HepG2 (cell line): Measurements from ENCODE around the gene CDS1. TPM values are rescaled to one million over a fixed set of nuclear protein-coding genes. Genes with fewer than 3 reads are reported as not detected.

ENCODE experiments used
- ATAC-seq: fragments of 200-7000 bp; cut with Tn5 transposase; 3 replicates; pipeline ENCODE4 v1.9.1; 2020; ENCODE audit warnings: mild to moderate bottlenecking, moderate library complexity
- BruUV-seq: library from RNA; stranded (reverse); fragments of 400-500 nt; replicated peaks from 2 replicates; lab custom pipeline; 2021; lab: Mats Ljungman, UMichigan
- CTCF ChIA-PET: fragments of 300-600 bp; formaldehyde crosslinking; extraction: SDS; loops from one replicate; lab custom pipeline; 2021; ENCODE audit warnings: low total read pairs, inconsistent platforms, low intra/inter-chr PET ratio; lab: Yijun Ruan, JAX
- POLR2A ChIA-PET: fragments of 350-600 bp; sonication (Branson Sonifier 250); formaldehyde crosslinking; loops from one replicate; lab custom pipeline; 2020; ENCODE audit warnings: antibody characterized with exemption, inconsistent platforms; lab: Yijun Ruan, JAX
- DNase-seq: peaks from one replicate; pipeline ENCODE4 v3.0.0-alpha.2; 2015; ENCODE audit warnings: low spot score
- FAIRE-seq: peaks from 3 replicates; lab custom pipeline; 2011; peaks lifted over from hg19 to GRCh38; lab: Jason Lieb, UNC
- H2AFZ ChIP-seq: one replicate; pipeline ENCODE4 v1.6.1; 2011; ENCODE audit warnings: low read length, inconsistent platforms
- H3K27ac ChIP-seq: fragments of 300-600 bp; 3 replicates; pipeline ENCODE4 v1.8.0; 2011; ENCODE audit warnings: mixed run types, mild to moderate bottlenecking, mixed read lengths, low read length, inconsistent platforms; ENCODE audit not compliant: insufficient read depth; ENCODE audit errors: extremely low read length
- H3K27me3 ChIP-seq, 2 experiments: fragments of 200-600 bp in 1 of 2; 2 replicates in 1 of 2; 3 replicates in 1 of 2; pipeline versions ENCODE4 v1.6.0 to v1.8.0; 2011; ENCODE audit warnings: low read length in 2 of 2, mild to moderate bottlenecking in 2 of 2, moderate library complexity in 2 of 2, inconsistent platforms in 1 of 2; ENCODE audit not compliant: insufficient read depth in 2 of 2, control insufficient read depth in 1 of 2
- H3K36me3 ChIP-seq, 2 experiments: fragments of 200-600 bp in 1 of 2; replicated peaks in 1 of 2; 2 replicates in 1 of 2; 3 replicates in 1 of 2; pipeline versions ENCODE4 v1.5.1 to v1.8.0; 2011; ENCODE audit warnings: low read length in 2 of 2, inconsistent platforms in 1 of 2; ENCODE audit not compliant: insufficient read depth in 2 of 2, control insufficient read depth in 1 of 2
- H3K4me1 ChIP-seq: 2 replicates; pipeline ENCODE4 v1.5.1; 2012; ENCODE audit warnings: low read length, inconsistent platforms; ENCODE audit not compliant: insufficient read depth
- H3K4me2 ChIP-seq: 2 replicates; pipeline ENCODE4 v1.6.0; 2011; ENCODE audit warnings: low read depth, low read length, inconsistent platforms
- H3K4me3 ChIP-seq, 3 experiments: fragments of 200-600 bp in 1 of 3; sonication (generic), shearing (Covaris generic) in 1 of 3; replicated peaks in 1 of 3; 2 replicates each; pipeline ENCODE4 v1.5.1; 2011 to 2016; ENCODE audit warnings: low read length in 3 of 3, inconsistent platforms in 2 of 3, low read depth in 2 of 3, mild to moderate bottlenecking in 2 of 3, control low read depth in 1 of 3, mixed read lengths in 1 of 3; ENCODE audit not compliant: insufficient read depth in 1 of 3
- H3K79me2 ChIP-seq: one replicate; pipeline ENCODE4 v1.6.1; 2011; ENCODE audit warnings: low read length, inconsistent platforms; ENCODE audit not compliant: insufficient read depth
- H3K9ac ChIP-seq: 2 replicates; pipeline ENCODE4 v1.6.0; 2011; ENCODE audit warnings: mild to moderate bottlenecking, low read depth, low read length, inconsistent platforms; ENCODE audit not compliant: insufficient read depth
- H3K9me3 ChIP-seq: 2 replicates; pipeline ENCODE4 v1.5.1; 2012; ENCODE audit warnings: mild to moderate bottlenecking, low read length
- H4K20me1 ChIP-seq: 2 replicates; pipeline ENCODE4 v1.6.0; 2011; ENCODE audit warnings: inconsistent platforms, mild to moderate bottlenecking, low read length, moderate library complexity; ENCODE audit not compliant: insufficient read depth
- HNRNPUL1 ChIP-seq: fragments of 200-400 bp; formaldehyde crosslinking; IDR thresholded peaks from 2 replicates; pipeline ENCODE4 v1.6.1; 2017; ENCODE audit warnings: low read depth, mild to moderate bottlenecking, low read length, moderate library complexity
- KDM5A ChIP-seq: fragments of 200-600 bp; sonication (generic); IDR thresholded peaks from 2 replicates; pipeline ENCODE4 v1.7.0; 2018; ENCODE audit warnings: antibody characterized with exemption, mild to moderate bottlenecking, low read length, borderline replicate concordance
- NPAS2 ChIP-seq: sonication (generic); formaldehyde crosslinking; IDR thresholded peaks from 2 replicates; pipeline ENCODE4 v1.8.0; 2022; ENCODE audit warnings: mild to moderate bottlenecking, missing genetic modification reagents, borderline replicate concordance
- PHF21A ChIP-seq: sonication (generic); formaldehyde crosslinking; IDR thresholded peaks from 2 replicates; pipeline ENCODE4 v1.5.0; 2020; ENCODE audit warnings: mild to moderate bottlenecking, missing genetic modification reagents
- PLRG1 ChIP-seq: fragments of 450-650 bp; conservative IDR thresholded peaks from 2 replicates; pipeline ENCODE4 v1.6.1; 2016
- RBFOX2 ChIP-seq: fragments of 200-400 bp; formaldehyde crosslinking; IDR thresholded peaks from 2 replicates; pipeline ENCODE4 v1.6.1; 2017; ENCODE audit warnings: low read depth, mild to moderate bottlenecking, low read length
- RFXAP ChIP-seq: sonication (generic); formaldehyde crosslinking; IDR thresholded peaks from 2 replicates; pipeline ENCODE4 v1.4.0; 2020; ENCODE audit warnings: missing genetic modification reagents, borderline replicate concordance
- ZNF121 ChIP-seq: sonication (generic); formaldehyde crosslinking; IDR thresholded peaks from 2 replicates; pipeline ENCODE4 v1.5.0; 2020; ENCODE audit warnings: mild to moderate bottlenecking, missing genetic modification reagents
- ZNF251 ChIP-seq: sonication (generic); formaldehyde crosslinking; IDR thresholded peaks from 2 replicates; pipeline ENCODE4 v1.9.0; 2021; ENCODE audit warnings: mild to moderate bottlenecking, missing genetic modification reagents
- ZNF282 ChIP-seq: fragments of 450-650 bp; IDR thresholded peaks from 2 replicates; pipeline ENCODE4 v1.6.1; 2018; ENCODE audit not compliant: partially characterized antibody
- ZNF383 ChIP-seq: sonication (generic); formaldehyde crosslinking; IDR thresholded peaks from 2 replicates; pipeline ENCODE4 v1.4.0; 2020; ENCODE audit warnings: missing genetic modification reagents, mild to moderate bottlenecking, borderline replicate concordance
- ZNF543 ChIP-seq: sonication (generic); formaldehyde crosslinking; IDR thresholded peaks from 2 replicates; pipeline ENCODE4 v1.4.0; 2020; ENCODE audit warnings: mild to moderate bottlenecking, missing genetic modification reagents
- ZNF879 ChIP-seq: sonication (generic); formaldehyde crosslinking; IDR thresholded peaks from 2 replicates; pipeline ENCODE4 v1.8.1; 2023; ENCODE audit warnings: missing genetic modification reagents
- ZSCAN20 ChIP-seq: sonication (generic); formaldehyde crosslinking; IDR thresholded peaks from 2 replicates; pipeline ENCODE4 v1.4.0; 2020; ENCODE audit warnings: missing genetic modification reagents, mild to moderate bottlenecking, borderline replicate concordance
- WGBS: methylation state at CpG from one replicate; pipeline ENCODE4 v1.1.6; 2017; ENCODE audit warnings: low lambda C conversion rate; 5-methylcytosine and 5-hydroxymethylcytosine counted together
- in situ Hi-C: cut with HindIII; loops from 2 replicates; pipeline ENCODE4 v1.10.0; 2017; ENCODE audit warnings: low pct_unique_long_range_greater_than_20kb; ENCODE audit not compliant: extremely low pct_ligation_motif_present
- intact Hi-C: fragments of 100-400 bp; cut with micrococcal nuclease; formaldehyde crosslinking; loops from one replicate; pipeline ENCODE4 v1.10.0; 2022; ENCODE audit not compliant: unreplicated experiment
- polyA plus RNA-seq, 8 experiments: library from polyadenylated mRNA; depleted of rRNA in 3 of 8; stranded (reverse) in 7 of 8; unstranded in 1 of 8; fragments of >200 nt; fragmentation: Illumina TruSeq in 4 of 8; extraction: Trizol in 4 of 8; gene quantifications; 2 replicates each; pipeline versions ENCODE4 v1.2.1 to v1.2.3, GENCODE V29; 2011 to 2016; ENCODE audit warnings: low read depth in 4 of 8, missing spikeins in 1 of 8, mixed read lengths in 1 of 8; ENCODE audit not compliant: insufficient read depth in 1 of 8
- total RNA-seq, 5 experiments: library from RNA; depleted of rRNA; stranded (reverse); fragments of >200 nt; fragmentation: Illumina TruSeq; extraction: Trizol; gene quantifications; 2 replicates each; pipeline ENCODE4 v1.2.3, GENCODE V29; 2016; ENCODE audit warnings: low read depth in 1 of 5
- TF ChIP-seq, protein P1 (sequence below): sonication (generic); formaldehyde crosslinking; IDR thresholded peaks from 2 replicates; pipeline ENCODE4 v1.4.0; 2020; ENCODE audit warnings: mild to moderate bottlenecking, missing genetic modification reagents, borderline replicate concordance
- TF ChIP-seq, protein P2 (sequence below): sonication (generic); formaldehyde crosslinking; IDR thresholded peaks from 2 replicates; pipeline ENCODE4 v1.4.0; 2020; ENCODE audit warnings: low read depth, mild to moderate bottlenecking, missing genetic modification reagents
- TF ChIP-seq, protein P3 (sequence below): IDR thresholded peaks from 2 replicates; pipeline ENCODE4 v1.6.1; 2018; ENCODE audit warnings: missing genetic modification reagents
- TF ChIP-seq, protein P4 (sequence below): IDR thresholded peaks from 2 replicates; pipeline ENCODE4 v1.6.1; 2018; ENCODE audit warnings: missing genetic modification reagents, mild to moderate bottlenecking, missing compliant biosample characterization

Gene CDS1
- total and polyA plus RNA-seq, 2 of the 13 experiments (the other 11 are each of a cell fraction or from before 2014, with no cell fraction given) = 2.1 to 3.2 TPM

DNA sequence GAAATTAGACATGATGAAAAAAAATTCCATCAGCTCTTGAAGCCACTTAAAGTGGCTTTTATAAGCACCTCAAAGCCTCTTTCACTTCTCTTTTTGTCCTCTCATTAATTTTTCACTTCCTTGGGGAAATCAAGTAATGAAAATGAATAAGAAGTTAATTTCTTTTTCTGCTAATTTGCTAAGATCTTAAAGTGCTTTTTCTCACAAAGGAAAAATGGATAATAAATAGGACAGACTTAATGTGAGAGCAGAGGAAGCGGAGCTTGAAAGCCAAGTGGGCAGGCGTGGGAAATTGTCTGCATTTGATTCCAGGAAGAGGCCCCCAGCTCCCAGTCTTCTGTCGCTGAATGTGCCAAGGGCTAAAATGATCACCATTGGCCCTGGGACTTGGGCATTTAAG is 28.6 kb downstream of the CDS1 start (continued):
- TF ChIP-seq, protein P1, sequence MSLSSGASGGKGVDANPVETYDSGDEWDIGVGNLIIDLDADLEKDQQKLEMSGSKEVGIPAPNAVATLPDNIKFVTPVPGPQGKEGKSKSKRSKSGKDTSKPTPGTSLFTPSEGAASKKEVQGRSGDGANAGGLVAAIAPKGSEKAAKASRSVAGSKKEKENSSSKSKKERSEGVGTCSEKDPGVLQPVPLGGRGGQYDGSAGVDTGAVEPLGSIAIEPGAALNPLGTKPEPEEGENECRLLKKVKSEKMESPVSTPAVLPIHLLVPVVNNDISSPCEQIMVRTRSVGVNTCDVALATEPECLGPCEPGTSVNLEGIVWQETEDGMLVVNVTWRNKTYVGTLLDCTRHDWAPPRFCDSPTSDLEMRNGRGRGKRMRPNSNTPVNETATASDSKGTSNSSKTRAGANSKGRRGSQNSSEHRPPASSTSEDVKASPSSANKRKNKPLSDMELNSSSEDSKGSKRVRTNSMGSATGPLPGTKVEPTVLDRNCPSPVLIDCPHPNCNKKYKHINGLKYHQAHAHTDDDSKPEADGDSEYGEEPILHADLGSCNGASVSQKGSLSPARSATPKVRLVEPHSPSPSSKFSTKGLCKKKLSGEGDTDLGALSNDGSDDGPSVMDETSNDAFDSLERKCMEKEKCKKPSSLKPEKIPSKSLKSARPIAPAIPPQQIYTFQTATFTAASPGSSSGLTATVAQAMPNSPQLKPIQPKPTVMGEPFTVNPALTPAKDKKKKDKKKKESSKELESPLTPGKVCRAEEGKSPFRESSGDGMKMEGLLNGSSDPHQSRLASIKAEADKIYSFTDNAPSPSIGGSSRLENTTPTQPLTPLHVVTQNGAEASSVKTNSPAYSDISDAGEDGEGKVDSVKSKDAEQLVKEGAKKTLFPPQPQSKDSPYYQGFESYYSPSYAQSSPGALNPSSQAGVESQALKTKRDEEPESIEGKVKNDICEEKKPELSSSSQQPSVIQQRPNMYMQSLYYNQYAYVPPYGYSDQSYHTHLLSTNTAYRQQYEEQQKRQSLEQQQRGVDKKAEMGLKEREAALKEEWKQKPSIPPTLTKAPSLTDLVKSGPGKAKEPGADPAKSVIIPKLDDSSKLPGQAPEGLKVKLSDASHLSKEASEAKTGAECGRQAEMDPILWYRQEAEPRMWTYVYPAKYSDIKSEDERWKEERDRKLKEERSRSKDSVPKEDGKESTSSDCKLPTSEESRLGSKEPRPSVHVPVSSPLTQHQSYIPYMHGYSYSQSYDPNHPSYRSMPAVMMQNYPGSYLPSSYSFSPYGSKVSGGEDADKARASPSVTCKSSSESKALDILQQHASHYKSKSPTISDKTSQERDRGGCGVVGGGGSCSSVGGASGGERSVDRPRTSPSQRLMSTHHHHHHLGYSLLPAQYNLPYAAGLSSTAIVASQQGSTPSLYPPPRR (CRISPR knock-in tag) = no peak
- no peak for TF ChIP-seq ZNF383 (CRISPR knock-in tag)
- TF ChIP-seq PLRG1 = no peak
- no peak for TF ChIP-seq ZNF121 (CRISPR knock-in tag)
- TF ChIP-seq, protein P2, sequence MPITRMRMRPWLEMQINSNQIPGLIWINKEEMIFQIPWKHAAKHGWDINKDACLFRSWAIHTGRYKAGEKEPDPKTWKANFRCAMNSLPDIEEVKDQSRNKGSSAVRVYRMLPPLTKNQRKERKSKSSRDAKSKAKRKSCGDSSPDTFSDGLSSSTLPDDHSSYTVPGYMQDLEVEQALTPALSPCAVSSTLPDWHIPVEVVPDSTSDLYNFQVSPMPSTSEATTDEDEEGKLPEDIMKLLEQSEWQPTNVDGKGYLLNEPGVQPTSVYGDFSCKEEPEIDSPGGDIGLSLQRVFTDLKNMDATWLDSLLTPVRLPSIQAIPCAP (CRISPR knock-in tag) = no peak
- TF ChIP-seq HNRNPUL1 = no peak
- no peak for TF ChIP-seq ZNF879
- no peak for TF ChIP-seq KDM5A

DNA sequence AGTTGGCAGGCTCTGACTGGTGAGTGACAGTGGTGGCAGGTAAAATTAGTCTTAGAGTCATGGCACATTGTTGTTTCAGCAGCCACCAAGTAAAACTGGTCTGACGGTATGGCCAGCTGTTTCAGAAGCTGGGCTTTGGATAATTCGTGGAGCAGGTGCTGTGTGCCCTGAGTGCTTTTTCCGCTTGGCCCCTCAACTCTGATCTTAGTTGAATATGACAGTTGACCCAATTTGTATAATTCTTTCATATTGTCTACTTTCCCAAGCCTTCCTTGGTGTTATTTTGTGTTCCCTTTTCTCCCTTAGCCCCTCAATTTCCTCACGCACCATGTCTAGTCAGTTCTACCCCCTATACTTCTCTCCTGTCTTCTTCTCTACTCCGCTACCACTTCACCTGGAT is 32.0 kb downstream of the CDS1 start:
- no peaks in the 10 kb centered on the region for H3K36me3 ChIP-seq
- no peak overlapping the region for H3K4me3 ChIP-seq
- H3K27me3 ChIP-seq = no peaks in the 10 kb centered on the region
- H3K79me2 ChIP-seq = no peaks in the 10 kb centered on the region
- ATAC-seq = no peak
- in situ Hi-C loops = no loop called here
- H3K4me1 ChIP-seq = no peaks in the 10 kb centered on the region
- no peaks in the 10 kb centered on the region for H4K20me1 ChIP-seq
- intact Hi-C loops = loop anchor here (5.0 kb wide), 1 partner anchor 1127 kb away; no protein-coding TSS in a partner anchor
- no peaks in the 10 kb centered on the region for H3K9me3 ChIP-seq
- BruUV-seq = no TSS peak
- H3K27ac ChIP-seq = no peak overlapping the region
- H3K4me2 ChIP-seq = no peak overlapping the region
- H2AFZ ChIP-seq = no peak overlapping the region
- DNase-seq = no peak
- no peak for FAIRE-seq
- ChIA-PET CTCF (no interaction called here), POLR2A (no interaction called here)
- 95% methylated on average over 5 of the region's 5 CpGs for WGBS
- H3K9ac ChIP-seq = no peak overlapping the region
- TF ChIP-seq NPAS2 (CRISPR knock-in tag) = no peak
- no peak for TF ChIP-seq PHF21A
- no peak for TF ChIP-seq RBFOX2
- no peak for TF ChIP-seq ZSCAN20 (CRISPR knock-in tag)
- TF ChIP-seq RFXAP (CRISPR knock-in tag) = no peak
- TF ChIP-seq, protein P3, sequence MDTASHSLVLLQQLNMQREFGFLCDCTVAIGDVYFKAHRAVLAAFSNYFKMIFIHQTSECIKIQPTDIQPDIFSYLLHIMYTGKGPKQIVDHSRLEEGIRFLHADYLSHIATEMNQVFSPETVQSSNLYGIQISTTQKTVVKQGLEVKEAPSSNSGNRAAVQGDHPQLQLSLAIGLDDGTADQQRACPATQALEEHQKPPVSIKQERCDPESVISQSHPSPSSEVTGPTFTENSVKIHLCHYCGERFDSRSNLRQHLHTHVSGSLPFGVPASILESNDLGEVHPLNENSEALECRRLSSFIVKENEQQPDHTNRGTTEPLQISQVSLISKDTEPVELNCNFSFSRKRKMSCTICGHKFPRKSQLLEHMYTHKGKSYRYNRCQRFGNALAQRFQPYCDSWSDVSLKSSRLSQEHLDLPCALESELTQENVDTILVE = no peak
- TF ChIP-seq ZNF543 (CRISPR knock-in tag) = no peak
- TF ChIP-seq, protein P4, sequence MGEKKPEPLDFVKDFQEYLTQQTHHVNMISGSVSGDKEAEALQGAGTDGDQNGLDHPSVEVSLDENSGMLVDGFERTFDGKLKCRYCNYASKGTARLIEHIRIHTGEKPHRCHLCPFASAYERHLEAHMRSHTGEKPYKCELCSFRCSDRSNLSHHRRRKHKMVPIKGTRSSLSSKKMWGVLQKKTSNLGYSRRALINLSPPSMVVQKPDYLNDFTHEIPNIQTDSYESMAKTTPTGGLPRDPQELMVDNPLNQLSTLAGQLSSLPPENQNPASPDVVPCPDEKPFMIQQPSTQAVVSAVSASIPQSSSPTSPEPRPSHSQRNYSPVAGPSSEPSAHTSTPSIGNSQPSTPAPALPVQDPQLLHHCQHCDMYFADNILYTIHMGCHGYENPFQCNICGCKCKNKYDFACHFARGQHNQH = no peak
- TF ChIP-seq ZNF282 = no peak
- TF ChIP-seq ZNF251 (CRISPR knock-in tag) = no peak
